Activated CD4-positive, alpha-beta T cell treated with anti-CD3 and anti-CD28 coated beads for 36 hours (primary cell): ENCODE measurements around the gene ASS1. TPM values are rescaled to one million over a fixed set of nuclear protein-coding genes. Genes with fewer than 3 reads are reported as not detected.
A peak's percentile ranks its signal among the peaks of the same experiment; 100 is the strongest.

ENCODE experiments used
- ATAC-seq: fragments of 200-7000 bp; cut with Tn5 transposase; one replicate; pipeline ENCODE4 v1.10.0; 2021; ENCODE audit warnings: mild to moderate bottlenecking, moderate library complexity
- CTCF ChIA-PET: fragments of 350-600 bp; sonication (Branson Sonifier 250); formaldehyde crosslinking; loops from one replicate; lab custom pipeline; 2021; ENCODE audit warnings: antibody characterized with exemption; lab: Charles Lee
- POLR2A ChIA-PET: fragments of 350-600 bp; sonication (Branson Sonifier 250); formaldehyde crosslinking; loops from one replicate; lab custom pipeline; 2021; ENCODE audit warnings: antibody characterized with exemption, inconsistent platforms; lab: Charles Lee
- DNase-seq: peaks from one replicate; pipeline ENCODE4 v3.0.0-alpha.2; 2020
- H3K27ac Mint-ChIP-seq: one replicate; pipeline ENCODE4 v1.8.0; 2021; ENCODE audit warnings: mixed read lengths
- H3K27me3 Mint-ChIP-seq: one replicate; pipeline ENCODE4 v1.8.0; 2021; ENCODE audit warnings: mixed read lengths
- H3K36me3 Mint-ChIP-seq: one replicate; pipeline ENCODE4 v1.8.0; 2021; ENCODE audit warnings: low read depth, mixed read lengths
- H3K4me1 Mint-ChIP-seq: one replicate; pipeline ENCODE4 v1.8.0; 2021; ENCODE audit warnings: mixed read lengths
- H3K4me3 Mint-ChIP-seq: one replicate; pipeline ENCODE4 v1.8.0; 2021; ENCODE audit warnings: mild to moderate bottlenecking, moderate library complexity, mixed read lengths
- H3K9me3 Mint-ChIP-seq: one replicate; pipeline ENCODE4 v1.8.0; 2021; ENCODE audit warnings: low read depth, mixed read lengths
- intact Hi-C, 2 experiments: fragments of 100-400 bp; cut with DNase I in 1 of 2; cut with micrococcal nuclease in 1 of 2; formaldehyde crosslinking; loops; one replicate each; pipeline versions ENCODE4 v1.14.2 to v1.15.1; 2022 to 2024; cut with DNase I, micrococcal nuclease
- total RNA-seq, 2 experiments: library from RNA; stranded (reverse); gene quantifications; one replicate each; pipeline ENCODE4 v1.2.3, GENCODE V29; 2021

ASS1 gene
- total RNA-seq, 2 experiments from 2014 or later, result 8.6 to 9.3 TPM

- Mint-ChIP-seq H3K4me1 (peaks cover 14% of the 10 kb centered on the region), H3K9me3 (no peaks in the 10 kb centered on the region), H3K27ac (no peak overlapping the region), H3K27me3 (peaks cover 19% of the 10 kb centered on the region), H3K36me3 (no peaks in the 10 kb centered on the region), H3K4me3 (no peak overlapping the region)
- POLR2A ChIA-PET, result no interaction called here
- DNase-seq (no peak), ATAC-seq (no peak)
- intact Hi-C loops, result no loop called here
- CTCF ChIA-PET, result interaction anchor here (1.2 kb wide), 1 partner anchor 79 kb away, joined by 3 read pairs; no protein-coding TSS in a partner anchor
These were observed 5.7 kb downstream of the ASS1 start for GRCh38 chr9:130450344-130451003.

- Mint-ChIP-seq H3K27me3 (peaks cover 15% of the 10 kb centered on the region), H3K27ac (no peak overlapping the region), H3K4me1 (peaks cover 13% of the 10 kb centered on the region), H3K9me3 (no peaks in the 10 kb centered on the region), H3K36me3 (no peaks in the 10 kb centered on the region), H3K4me3 (no peak overlapping the region)
- intact Hi-C loops, result no loop called here
- DNase-seq (no peak), ATAC-seq (no peak)
- CTCF ChIA-PET, result no interaction called here
- POLR2A ChIA-PET, result no interaction called here
These were observed 6.2 kb downstream of the ASS1 start for GRCh38 chr9:130451004-130451390.

- DNase-seq (peak; percentile 63), ATAC-seq (peak; percentile 59)
- intact Hi-C loops, result no loop called here
- ChIA-PET POLR2A (no interaction called here), CTCF (interaction anchor here (0.5 kb wide), 1 partner anchor 726 kb away, joined by 3 read pairs; no protein-coding TSS in a partner anchor)
- peaks cover 10% of the 10 kb centered on the region for H3K4me1 Mint-ChIP-seq
- H3K27me3 Mint-ChIP-seq, result peaks cover 11% of the 10 kb centered on the region
- no peak overlapping the region for H3K27ac Mint-ChIP-seq
- no peak overlapping the region for H3K4me3 Mint-ChIP-seq
- H3K9me3 Mint-ChIP-seq, result no peaks in the 10 kb centered on the region
- no peaks in the 10 kb centered on the region for H3K36me3 Mint-ChIP-seq
These were observed 7.0 kb downstream of the ASS1 start for GRCh38 chr9:130451509-130452388.

GRCh38 chr9:130452835-130453234, 8.1 kb downstream of the ASS1 start:
- Mint-ChIP-seq H3K4me1 (peaks cover 8% of the 10 kb centered on the region), H3K9me3 (no peaks in the 10 kb centered on the region), H3K4me3 (no peak overlapping the region), H3K36me3 (no peaks in the 10 kb centered on the region), H3K27me3 (peaks cover 11% of the 10 kb centered on the region), H3K27ac (no peak overlapping the region)
- POLR2A ChIA-PET, result no interaction called here
- intact Hi-C loops, result no loop called here
- CTCF ChIA-PET, result interaction anchor here (0.5 to 0.6 kb wide), 3 partner anchors 35 to 727 kb away, joined by 3 read pairs; no protein-coding TSS in a partner anchor
- no peak for ATAC-seq
- no peak for DNase-seq

GRCh38 chr9:130453487-130453886, 8.7 kb downstream of the ASS1 start:
- DNase-seq, result no peak
- ChIA-PET POLR2A (interaction anchor here (0.6 kb wide), 1 partner anchor 288 kb away, joined by 3 read pairs; no protein-coding TSS in a partner anchor), CTCF (interaction anchor here (0.6 kb wide), 1 partner anchor 28 kb away, joined by 3 read pairs; no protein-coding TSS in a partner anchor)
- intact Hi-C loops, result no loop called here
- H3K4me3 Mint-ChIP-seq, result no peak overlapping the region
- no peak for ATAC-seq
- no peak overlapping the region for H3K27ac Mint-ChIP-seq
- peaks cover 3% of the 10 kb centered on the region for H3K4me1 Mint-ChIP-seq
- H3K9me3 Mint-ChIP-seq, result no peaks in the 10 kb centered on the region
- no peaks in the 10 kb centered on the region for H3K36me3 Mint-ChIP-seq
- peaks cover 7% of the 10 kb centered on the region for H3K27me3 Mint-ChIP-seq

GRCh38 chr9:130454096-130454811, 9.5 kb downstream of the ASS1 start:
- ATAC-seq, result no peak
- H3K9me3 Mint-ChIP-seq, result no peaks in the 10 kb centered on the region
- no peaks in the 10 kb centered on the region for H3K36me3 Mint-ChIP-seq
- H3K4me3 Mint-ChIP-seq, result no peak overlapping the region
- H3K27me3 Mint-ChIP-seq, result peaks cover 9% of the 10 kb centered on the region
- no peak overlapping the region for H3K27ac Mint-ChIP-seq
- ChIA-PET CTCF (no interaction called here), POLR2A (interaction anchor here (0.6 kb wide), 1 partner anchor 289 kb away, joined by 3 read pairs; no protein-coding TSS in a partner anchor)
- no peak for DNase-seq
- H3K4me1 Mint-ChIP-seq, result no peaks in the 10 kb centered on the region
- intact Hi-C loops, result no loop called here

- Mint-ChIP-seq H3K4me1 (no peaks in the 10 kb centered on the region), H3K9me3 (no peaks in the 10 kb centered on the region), H3K4me3 (no peak overlapping the region), H3K36me3 (no peaks in the 10 kb centered on the region), H3K27ac (no peak overlapping the region), H3K27me3 (peaks cover 5% of the 10 kb centered on the region)
- intact Hi-C loops, result no loop called here
- DNase-seq (no peak), ATAC-seq (no peak)
- ChIA-PET POLR2A (no interaction called here), CTCF (no interaction called here)
These were observed 10.1 kb downstream of the ASS1 start for GRCh38 chr9:130454812-130455325.

GRCh38 chr9:130458027-130458803, 13.5 kb downstream of the ASS1 start:
- DNase-seq (no peak), ATAC-seq (no peak)
- no peak overlapping the region for H3K4me3 Mint-ChIP-seq
- no peaks in the 10 kb centered on the region for H3K36me3 Mint-ChIP-seq
- H3K4me1 Mint-ChIP-seq, result no peaks in the 10 kb centered on the region
- intact Hi-C loops, result no loop called here
- H3K27me3 Mint-ChIP-seq, result peaks cover 11% of the 10 kb centered on the region
- H3K9me3 Mint-ChIP-seq, result no peaks in the 10 kb centered on the region
- POLR2A ChIA-PET, result no interaction called here
- CTCF ChIA-PET, result interaction anchor here (0.6 to 2.1 kb wide), 2 partner anchors 10 to 22 kb away, joined by 4 to 6 read pairs; no protein-coding TSS in a partner anchor
- H3K27ac Mint-ChIP-seq, result no peak overlapping the region

GRCh38 chr9:130458804-130459067, 14.0 kb downstream of the ASS1 start:
- H3K36me3 Mint-ChIP-seq, result no peaks in the 10 kb centered on the region
- ChIA-PET POLR2A (no interaction called here), CTCF (interaction anchor here (0.6 to 2.1 kb wide), 3 partner anchors 9 to 142 kb away, joined by 4 to 6 read pairs (median 4); no protein-coding TSS in a partner anchor)
- intact Hi-C loops, result no loop called here
- ATAC-seq, result no peak
- no peaks in the 10 kb centered on the region for H3K4me1 Mint-ChIP-seq
- no peak overlapping the region for H3K27ac Mint-ChIP-seq
- peaks cover 12% of the 10 kb centered on the region for H3K27me3 Mint-ChIP-seq
- no peak for DNase-seq
- no peak overlapping the region for H3K4me3 Mint-ChIP-seq
- H3K9me3 Mint-ChIP-seq, result no peaks in the 10 kb centered on the region

- POLR2A ChIA-PET, result no interaction called here
- peaks cover 15% of the 10 kb centered on the region for H3K27me3 Mint-ChIP-seq
These were observed 14.4 kb downstream of the ASS1 start for GRCh38 chr9:130459151-130459550.

More at GRCh38 chr9:130459151-130459550, 14.4 kb downstream of the ASS1 start:
- ATAC-seq (no peak), DNase-seq (no peak)
- CTCF ChIA-PET, result interaction anchor here (0.6 to 1.1 kb wide), 4 partner anchors 9 to 1988 kb away, joined by 3 to 4 read pairs (median 4); no protein-coding TSS in a partner anchor
- Mint-ChIP-seq H3K4me1 (no peaks in the 10 kb centered on the region), H3K4me3 (no peak overlapping the region), H3K9me3 (no peaks in the 10 kb centered on the region), H3K27ac (no peak overlapping the region), H3K36me3 (no peaks in the 10 kb centered on the region)
- intact Hi-C loops, result no loop called here
